HepG2 (cell line): ENCODE data around the gene SLC19A1. TPM values are rescaled to one million over a fixed set of nuclear protein-coding genes. Genes with fewer than 3 reads are reported as not detected.

ENCODE experiments used
- HNRNPLL ChIP-seq: fragments of 200-400 bp; formaldehyde crosslinking; IDR thresholded peaks from 2 replicates; pipeline ENCODE4 v1.6.1; 2017; ENCODE audit warnings: mild to moderate bottlenecking, low read depth, low read length; ENCODE audit not compliant: poor library complexity, severe bottlenecking
- HOXA9 ChIP-seq: sonication (generic); formaldehyde crosslinking; IDR thresholded peaks from 2 replicates; pipeline ENCODE4 v1.8.1; 2022; ENCODE audit warnings: missing genetic modification reagents, mild to moderate bottlenecking, moderate library complexity, borderline replicate concordance
- MTF2 ChIP-seq: sonication (generic); formaldehyde crosslinking; IDR thresholded peaks from 2 replicates; pipeline ENCODE4 v1.5.0; 2020; ENCODE audit warnings: missing genetic modification reagents, borderline replicate concordance
- NCOR1 ChIP-seq: fragments of 200-600 bp; sonication (generic); IDR thresholded peaks from 2 replicates; pipeline ENCODE4 v1.7.0; 2017; ENCODE audit warnings: antibody characterized with exemption, low read length, borderline replicate concordance
- NFE2L2 ChIP-seq: fragments of 150-350 bp; IDR thresholded peaks from 2 replicates; pipeline ENCODE4 v1.6.1; 2014; ENCODE audit warnings: low read length
- NR2F1 ChIP-seq, 2 experiments: fragments of 450-650 bp in 1 of 2; formaldehyde crosslinking in 1 of 2; IDR thresholded peaks; 2 replicates each; pipeline versions ENCODE4 v1.5.0 to v1.6.1; 2016 to 2020; ENCODE audit warnings: mild to moderate bottlenecking in 1 of 2, missing compliant biosample characterization in 1 of 2, missing genetic modification reagents in 1 of 2, moderate library complexity in 1 of 2
- NR2F2 ChIP-seq: IDR thresholded peaks from 2 replicates; pipeline ENCODE4 v1.6.1; 2012; ENCODE audit warnings: low read depth, inconsistent platforms, borderline replicate concordance
- SMARCE1 ChIP-seq: fragments of 450-650 bp; IDR thresholded peaks from 2 replicates; pipeline ENCODE4 v1.6.1; 2017; ENCODE audit warnings: borderline replicate concordance
- ZNF292 ChIP-seq: sonication (generic); formaldehyde crosslinking; IDR thresholded peaks from 2 replicates; pipeline ENCODE4 v1.8.1; 2022; ENCODE audit warnings: mild to moderate bottlenecking, low read depth, missing genetic modification reagents, borderline replicate concordance
- ZNF331 ChIP-seq: sonication (generic); formaldehyde crosslinking; IDR thresholded peaks from 2 replicates; pipeline ENCODE4 v1.4.0; 2020; ENCODE audit warnings: missing genetic modification reagents
- ZNF616 ChIP-seq: sonication (generic); formaldehyde crosslinking; IDR thresholded peaks from 2 replicates; pipeline ENCODE4 v1.5.0; 2020; ENCODE audit warnings: low read depth, mild to moderate bottlenecking, missing genetic modification reagents
- ZNF619 ChIP-seq: sonication (generic); formaldehyde crosslinking; IDR thresholded peaks from 2 replicates; pipeline ENCODE4 v1.4.0; 2020; ENCODE audit warnings: mild to moderate bottlenecking, missing genetic modification reagents
- polyA plus RNA-seq, 8 experiments: library from polyadenylated mRNA; depleted of rRNA in 3 of 8; stranded (reverse) in 7 of 8; unstranded in 1 of 8; fragments of >200 nt; fragmentation: Illumina TruSeq in 4 of 8; extraction: Trizol in 4 of 8; gene quantifications; 2 replicates each; pipeline versions ENCODE4 v1.2.1 to v1.2.3, GENCODE V29; 2011 to 2016; ENCODE audit warnings: low read depth in 4 of 8, missing spikeins in 1 of 8, mixed read lengths in 1 of 8; ENCODE audit not compliant: insufficient read depth in 1 of 8
- total RNA-seq, 5 experiments: library from RNA; depleted of rRNA; stranded (reverse); fragments of >200 nt; fragmentation: Illumina TruSeq; extraction: Trizol; gene quantifications; 2 replicates each; pipeline ENCODE4 v1.2.3, GENCODE V29; 2016; ENCODE audit warnings: low read depth in 1 of 5
- TF ChIP-seq, protein P1 (sequence below), 2 experiments: sonication (generic) in 1 of 2; formaldehyde crosslinking in 1 of 2; IDR thresholded peaks; 2 replicates each; pipeline versions ENCODE4 v1.4.0 to v1.6.1; 2016 to 2020; ENCODE audit warnings: borderline replicate concordance in 1 of 2, low read depth in 1 of 2, mild to moderate bottlenecking in 1 of 2, missing genetic modification reagents in 1 of 2
- TF ChIP-seq, protein P2 (sequence below): sonication (generic); formaldehyde crosslinking; IDR thresholded peaks from 2 replicates; pipeline ENCODE4 v1.4.0; 2020; ENCODE audit warnings: missing genetic modification reagents, borderline replicate concordance
- TF ChIP-seq, protein P3 (sequence below): sonication (generic); formaldehyde crosslinking; IDR thresholded peaks from 2 replicates; pipeline ENCODE4 v1.4.0; 2020; ENCODE audit warnings: low read depth, mild to moderate bottlenecking, missing genetic modification reagents
- TF ChIP-seq, protein P4 (sequence below): IDR thresholded peaks from 2 replicates; pipeline ENCODE4 v1.6.1; 2016; ENCODE audit warnings: missing compliant biosample characterization, missing genetic modification reagents, borderline replicate concordance

The SLC19A1 gene
- total and polyA plus RNA-seq, 2 of the 13 experiments (the other 11 are each of a cell fraction or from before 2014, with no cell fraction given): 21.8 to 23.0 TPM

DNA sequence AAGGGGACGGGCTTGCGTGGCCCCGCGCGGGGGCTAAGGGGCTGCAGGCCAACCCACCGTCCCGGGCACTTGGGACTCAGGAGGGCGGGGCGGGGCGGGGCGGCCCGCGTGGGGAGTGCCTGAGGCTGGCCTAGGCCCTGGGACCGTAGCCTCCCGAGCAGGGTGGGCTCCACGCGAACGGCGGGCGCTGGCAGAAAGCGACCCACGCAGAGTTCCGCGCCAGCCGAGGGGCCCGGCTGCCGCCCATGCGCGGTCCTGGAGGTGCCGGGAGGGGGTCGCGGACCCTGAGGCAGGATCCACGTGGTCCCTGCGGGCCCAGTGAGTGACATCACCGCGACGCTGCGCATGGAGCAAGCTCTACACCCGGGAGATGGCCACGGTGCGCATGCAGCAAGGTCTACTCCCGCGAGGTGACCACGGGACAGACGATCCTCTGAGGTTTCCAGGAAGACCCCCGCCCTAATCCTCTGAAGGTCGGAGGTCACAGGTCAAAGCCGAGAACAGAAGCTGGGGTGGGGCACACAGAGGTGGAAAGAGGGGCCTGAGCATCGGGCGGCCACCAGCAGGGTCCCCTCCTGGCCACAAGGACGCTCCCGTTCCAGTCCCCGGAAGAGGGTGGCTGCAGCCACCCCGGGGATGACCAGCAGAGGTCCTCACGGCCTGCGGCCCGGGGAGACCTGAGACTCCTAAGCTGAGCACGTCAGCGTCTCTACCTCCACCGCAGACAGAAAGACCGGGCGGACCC, 13.5 kb upstream of the SLC19A1 start (continued):
- TF ChIP-seq ZNF616 (CRISPR knock-in tag) (peak; percentile 77; the same call in 1 of the 2 replicates), ZNF331 (0 out of 2 replicates have a peak, but pooled peaks have one; percentile 29), HOXA9 (no peak), NCOR1 (no peak), ZNF292 (CRISPR knock-in tag) (0 out of 2 replicates have a peak, but pooled peaks have one; percentile 49), SMARCE1 (no peak), NR2F1 (CRISPR knock-in tag; IDR thresholded peaks at IDR 0.05) (peak; percentile 56 to 76; a peak in 3 of 4 replicates), MTF2 (peak; percentile 67; the same call in 1 of the 2 replicates), ZNF619 (CRISPR knock-in tag) (0 out of 2 replicates have a peak, but pooled peaks have one; percentile 37), NR2F2 (no peak), HNRNPLL (peak; percentile 75), NFE2L2 (no peak)
- TF ChIP-seq, protein P1, sequence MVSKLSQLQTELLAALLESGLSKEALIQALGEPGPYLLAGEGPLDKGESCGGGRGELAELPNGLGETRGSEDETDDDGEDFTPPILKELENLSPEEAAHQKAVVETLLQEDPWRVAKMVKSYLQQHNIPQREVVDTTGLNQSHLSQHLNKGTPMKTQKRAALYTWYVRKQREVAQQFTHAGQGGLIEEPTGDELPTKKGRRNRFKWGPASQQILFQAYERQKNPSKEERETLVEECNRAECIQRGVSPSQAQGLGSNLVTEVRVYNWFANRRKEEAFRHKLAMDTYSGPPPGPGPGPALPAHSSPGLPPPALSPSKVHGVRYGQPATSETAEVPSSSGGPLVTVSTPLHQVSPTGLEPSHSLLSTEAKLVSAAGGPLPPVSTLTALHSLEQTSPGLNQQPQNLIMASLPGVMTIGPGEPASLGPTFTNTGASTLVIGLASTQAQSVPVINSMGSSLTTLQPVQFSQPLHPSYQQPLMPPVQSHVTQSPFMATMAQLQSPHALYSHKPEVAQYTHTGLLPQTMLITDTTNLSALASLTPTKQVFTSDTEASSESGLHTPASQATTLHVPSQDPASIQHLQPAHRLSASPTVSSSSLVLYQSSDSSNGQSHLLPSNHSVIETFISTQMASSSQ (IDR thresholded peaks at IDR 0.05; ENCODE audit: low read depth): no peak
- TF ChIP-seq, protein P1 (CRISPR knock-in tag; IDR thresholded peaks at IDR 0.05; ENCODE audit: borderline replicate concordance): peak; percentile 32; the same call in 1 of the 2 replicates
- TF ChIP-seq, protein P2, sequence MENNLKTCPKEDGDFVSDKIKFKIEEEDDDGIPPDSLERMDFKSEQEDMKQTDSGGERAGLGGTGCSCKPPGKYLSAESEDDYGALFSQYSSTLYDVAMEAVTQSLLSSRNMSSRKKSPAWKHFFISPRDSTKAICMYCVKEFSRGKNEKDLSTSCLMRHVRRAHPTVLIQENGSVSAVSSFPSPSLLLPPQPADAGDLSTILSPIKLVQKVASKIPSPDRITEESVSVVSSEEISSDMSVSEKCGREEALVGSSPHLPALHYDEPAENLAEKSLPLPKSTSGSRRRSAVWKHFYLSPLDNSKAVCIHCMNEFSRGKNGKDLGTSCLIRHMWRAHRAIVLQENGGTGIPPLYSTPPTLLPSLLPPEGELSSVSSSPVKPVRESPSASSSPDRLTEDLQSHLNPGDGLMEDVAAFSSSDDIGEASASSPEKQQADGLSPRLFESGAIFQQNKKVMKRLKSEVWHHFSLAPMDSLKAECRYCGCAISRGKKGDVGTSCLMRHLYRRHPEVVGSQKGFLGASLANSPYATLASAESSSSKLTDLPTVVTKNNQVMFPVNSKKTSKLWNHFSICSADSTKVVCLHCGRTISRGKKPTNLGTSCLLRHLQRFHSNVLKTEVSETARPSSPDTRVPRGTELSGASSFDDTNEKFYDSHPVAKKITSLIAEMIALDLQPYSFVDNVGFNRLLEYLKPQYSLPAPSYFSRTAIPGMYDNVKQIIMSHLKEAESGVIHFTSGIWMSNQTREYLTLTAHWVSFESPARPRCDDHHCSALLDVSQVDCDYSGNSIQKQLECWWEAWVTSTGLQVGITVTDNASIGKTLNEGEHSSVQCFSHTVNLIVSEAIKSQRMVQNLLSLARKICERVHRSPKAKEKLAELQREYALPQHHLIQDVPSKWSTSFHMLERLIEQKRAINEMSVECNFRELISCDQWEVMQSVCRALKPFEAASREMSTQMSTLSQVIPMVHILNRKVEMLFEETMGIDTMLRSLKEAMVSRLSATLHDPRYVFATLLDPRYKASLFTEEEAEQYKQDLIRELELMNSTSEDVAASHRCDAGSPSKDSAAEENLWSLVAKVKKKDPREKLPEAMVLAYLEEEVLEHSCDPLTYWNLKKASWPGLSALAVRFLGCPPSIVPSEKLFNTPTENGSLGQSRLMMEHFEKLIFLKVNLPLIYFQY (CRISPR knock-in tag): 0 out of 2 replicates have a peak, but pooled peaks have one; percentile 41
- TF ChIP-seq, protein P3, sequence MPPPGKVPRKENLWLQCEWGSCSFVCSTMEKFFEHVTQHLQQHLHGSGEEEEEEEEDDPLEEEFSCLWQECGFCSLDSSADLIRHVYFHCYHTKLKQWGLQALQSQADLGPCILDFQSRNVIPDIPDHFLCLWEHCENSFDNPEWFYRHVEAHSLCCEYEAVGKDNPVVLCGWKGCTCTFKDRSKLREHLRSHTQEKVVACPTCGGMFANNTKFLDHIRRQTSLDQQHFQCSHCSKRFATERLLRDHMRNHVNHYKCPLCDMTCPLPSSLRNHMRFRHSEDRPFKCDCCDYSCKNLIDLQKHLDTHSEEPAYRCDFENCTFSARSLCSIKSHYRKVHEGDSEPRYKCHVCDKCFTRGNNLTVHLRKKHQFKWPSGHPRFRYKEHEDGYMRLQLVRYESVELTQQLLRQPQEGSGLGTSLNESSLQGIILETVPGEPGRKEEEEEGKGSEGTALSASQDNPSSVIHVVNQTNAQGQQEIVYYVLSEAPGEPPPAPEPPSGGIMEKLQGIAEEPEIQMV (CRISPR knock-in tag): 0 out of 2 replicates have a peak, but pooled peaks have one; percentile 21
- TF ChIP-seq, protein P4, sequence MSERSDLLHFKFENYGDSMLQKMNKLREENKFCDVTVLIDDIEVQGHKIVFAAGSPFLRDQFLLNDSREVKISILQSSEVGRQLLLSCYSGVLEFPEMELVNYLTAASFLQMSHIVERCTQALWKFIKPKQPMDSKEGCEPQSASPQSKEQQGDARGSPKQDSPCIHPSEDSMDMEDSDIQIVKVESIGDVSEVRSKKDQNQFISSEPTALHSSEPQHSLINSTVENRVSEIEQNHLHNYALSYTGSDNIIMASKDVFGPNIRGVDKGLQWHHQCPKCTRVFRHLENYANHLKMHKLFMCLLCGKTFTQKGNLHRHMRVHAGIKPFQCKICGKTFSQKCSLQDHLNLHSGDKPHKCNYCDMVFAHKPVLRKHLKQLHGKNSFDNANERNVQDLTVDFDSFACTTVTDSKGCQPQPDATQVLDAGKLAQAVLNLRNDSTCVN (CRISPR knock-in tag): peak; percentile 51; the same call in 1 of the 2 replicates
